GM18519 (cell line): ENCODE measurements around the gene TXNRD2.
"Not testable (repeated sequence)": the region's sequence is repeated elsewhere in the genome, so short reads cannot be mapped to it uniquely, and the experiment has no call there.

Experiments used
- ATAC-seq: cut with Tn5 transposase; IDR thresholded peaks from one replicate; pipeline ENCODE4 v1.9.1; 2021; ENCODE audit warnings: mild to moderate bottlenecking, moderate library complexity; ENCODE audit not compliant: unreplicated experiment, low FRiP score

Gene TXNRD2

DNA sequence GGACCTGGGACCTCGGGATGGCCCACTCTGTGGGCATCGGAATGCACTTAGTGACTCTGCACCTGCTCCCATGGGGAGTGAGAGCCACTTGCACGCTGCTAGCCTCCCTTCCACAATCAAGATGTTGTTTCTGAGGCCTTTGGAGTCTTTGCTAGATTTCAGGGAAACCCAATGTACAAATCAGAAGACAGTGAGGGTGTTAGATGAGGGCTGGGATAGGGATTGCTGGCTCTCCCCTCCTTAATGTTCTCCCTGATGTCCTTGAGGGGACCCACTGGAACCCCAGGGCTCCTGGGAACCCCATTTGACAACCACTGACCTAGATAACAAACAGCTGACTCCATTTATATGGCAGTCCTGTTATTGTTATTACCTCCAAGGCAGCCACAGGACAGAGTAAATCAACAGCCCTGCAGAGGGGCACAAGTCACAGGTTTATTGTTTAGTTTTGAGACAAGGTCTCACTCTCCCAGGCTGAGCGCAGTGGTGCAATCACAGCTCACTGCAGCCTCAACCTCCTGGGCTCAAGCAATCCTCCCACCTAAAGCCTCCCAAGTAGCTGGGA, 31.4 kb downstream of the TXNRD2 start:
- no peak for ATAC-seq

DNA sequence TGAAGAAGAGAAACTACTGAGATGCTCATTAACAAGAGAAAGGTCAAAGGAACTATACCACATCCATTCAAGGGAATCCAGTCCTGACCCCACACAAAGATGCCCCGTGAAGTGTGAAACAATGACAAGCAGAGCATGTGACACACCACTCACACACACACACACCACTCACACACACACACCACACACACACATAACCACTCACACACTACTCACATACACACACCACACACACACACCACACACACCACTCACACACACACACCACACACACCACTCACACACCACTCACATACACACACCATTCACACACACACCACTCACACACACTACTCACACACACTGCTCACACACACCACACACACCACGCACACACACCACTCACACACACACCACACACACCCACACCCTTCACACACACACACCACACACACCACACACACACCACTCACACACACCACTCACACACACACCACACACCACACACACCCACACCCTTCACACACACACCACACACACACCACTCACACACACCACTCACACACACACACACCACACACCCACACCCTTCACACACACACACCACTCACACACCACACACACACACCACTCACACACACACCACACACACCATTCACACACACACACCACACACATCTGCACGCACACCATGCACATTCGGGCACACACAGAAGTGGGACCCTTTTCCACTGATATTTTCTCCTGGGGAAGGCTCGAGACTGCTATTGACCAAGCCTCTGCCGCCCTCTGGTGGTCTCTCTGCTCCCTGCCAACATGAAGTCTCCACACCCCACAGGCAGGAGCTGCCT, 32.1 kb downstream of the TXNRD2 start:
- ATAC-seq: no peak

- ATAC-seq: not testable (repeated sequence)
These were observed 33.7 kb downstream of the TXNRD2 start for GRCh38 chr22:19907902-19908301.

DNA sequence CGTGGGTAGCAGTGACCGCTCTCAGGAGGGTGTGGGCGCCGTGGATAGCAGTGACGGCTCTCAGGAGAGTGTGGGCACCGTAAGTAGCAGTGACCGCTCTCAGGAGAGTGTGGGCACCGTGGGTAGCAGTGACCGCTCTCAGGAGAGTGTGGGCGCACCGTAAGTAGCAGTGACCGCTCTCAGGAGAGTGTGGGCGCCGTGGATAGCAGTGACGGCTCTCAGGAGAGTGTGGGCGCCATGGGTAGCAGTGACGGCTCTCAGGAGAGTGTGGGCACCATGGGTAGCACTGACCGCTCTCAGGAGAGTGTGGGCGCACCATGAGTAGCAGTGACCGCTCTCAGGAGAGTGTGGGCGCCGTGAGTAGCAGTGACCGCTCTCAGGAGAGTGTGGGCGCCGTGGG, 34.8 kb downstream of the TXNRD2 start:
- not testable (repeated sequence) for ATAC-seq

DNA sequence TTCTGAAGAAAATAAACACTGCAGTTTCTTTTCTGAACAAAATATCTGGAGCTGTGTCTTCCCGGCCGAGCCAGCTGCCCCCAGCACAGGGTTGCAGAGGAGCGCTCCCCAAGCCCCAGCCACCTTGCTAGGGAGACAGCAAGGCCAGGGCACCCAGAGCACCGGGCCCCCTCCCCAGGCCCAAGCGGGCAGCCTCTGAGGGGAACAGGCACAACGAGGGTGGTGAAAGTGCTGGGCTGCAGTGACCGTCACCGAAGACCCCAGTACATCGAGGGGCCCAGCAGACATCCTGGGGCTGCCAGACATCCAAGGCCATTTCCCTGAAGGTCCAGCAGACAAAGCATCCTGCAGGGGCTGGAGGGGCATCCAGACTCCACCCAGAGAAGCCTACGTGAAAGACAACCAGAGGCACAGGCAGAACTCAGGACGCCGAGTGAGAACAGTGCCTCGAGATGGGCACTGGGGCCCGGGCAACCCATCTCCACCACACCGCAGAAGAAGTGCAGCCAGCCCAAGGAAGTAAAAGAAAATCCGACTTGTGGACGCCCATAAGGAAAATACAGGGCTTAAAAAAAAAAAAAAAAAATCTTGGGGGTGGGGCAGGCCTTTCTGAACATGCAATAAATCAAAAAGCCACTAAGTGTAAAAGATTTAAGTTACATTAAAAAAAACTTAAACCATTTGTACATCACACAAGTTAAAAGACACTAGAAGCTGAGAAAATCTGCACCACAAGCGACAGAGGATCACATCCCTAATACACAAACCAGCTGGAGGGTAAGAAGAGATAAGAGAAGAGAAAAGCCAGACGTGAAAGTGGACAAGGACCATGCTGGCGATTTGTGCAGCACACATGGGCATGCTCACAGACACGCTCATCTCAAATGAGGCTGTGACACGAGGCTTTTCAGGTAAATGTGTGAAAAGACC, 36.0 kb downstream of the TXNRD2 start:
- ATAC-seq: no peak

DNA sequence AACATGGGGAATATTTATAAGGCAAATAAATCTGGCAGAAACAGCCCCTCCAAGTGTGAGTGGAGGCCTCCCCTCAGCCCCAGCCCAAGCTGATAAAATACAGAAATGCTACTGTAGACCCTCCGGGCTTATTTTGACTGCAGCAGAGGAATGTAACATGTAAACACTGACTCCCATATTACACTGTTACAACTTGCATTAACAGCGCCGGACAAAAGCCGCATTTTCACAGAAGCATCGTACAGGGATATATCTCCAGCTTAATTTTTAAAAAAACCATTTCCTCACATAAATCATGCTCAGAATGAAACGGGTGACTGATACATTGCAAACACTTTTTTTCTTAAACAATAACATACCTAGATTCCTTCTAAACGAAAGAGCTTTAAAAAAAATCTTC, 36.7 kb downstream of the TXNRD2 start:
- no peak for ATAC-seq

- no peak for ATAC-seq
These were observed 37.3 kb downstream of the TXNRD2 start for GRCh38 chr22:19904174-19904856.

DNA sequence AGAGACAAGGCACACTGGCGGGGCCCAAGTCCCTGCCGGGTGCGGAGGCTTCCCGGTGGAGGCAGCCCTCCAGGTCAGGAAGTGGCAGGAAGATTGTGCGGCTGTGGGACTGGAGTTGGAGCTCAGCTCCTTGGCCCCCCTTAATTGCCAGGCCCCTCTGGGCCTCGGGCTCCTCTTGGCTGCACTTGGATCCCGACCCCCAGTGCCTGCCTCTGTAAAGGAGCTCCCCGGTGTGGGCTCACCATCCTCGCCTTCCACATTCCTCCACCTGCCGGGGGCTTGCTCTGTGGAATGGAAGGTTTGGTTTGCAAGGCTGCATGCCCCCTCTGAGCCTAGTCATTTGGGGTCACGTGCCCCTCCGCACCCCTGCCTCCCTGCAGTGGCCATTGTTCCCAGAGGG, 38.1 kb downstream of the TXNRD2 start:
- ATAC-seq: no peak

DNA sequence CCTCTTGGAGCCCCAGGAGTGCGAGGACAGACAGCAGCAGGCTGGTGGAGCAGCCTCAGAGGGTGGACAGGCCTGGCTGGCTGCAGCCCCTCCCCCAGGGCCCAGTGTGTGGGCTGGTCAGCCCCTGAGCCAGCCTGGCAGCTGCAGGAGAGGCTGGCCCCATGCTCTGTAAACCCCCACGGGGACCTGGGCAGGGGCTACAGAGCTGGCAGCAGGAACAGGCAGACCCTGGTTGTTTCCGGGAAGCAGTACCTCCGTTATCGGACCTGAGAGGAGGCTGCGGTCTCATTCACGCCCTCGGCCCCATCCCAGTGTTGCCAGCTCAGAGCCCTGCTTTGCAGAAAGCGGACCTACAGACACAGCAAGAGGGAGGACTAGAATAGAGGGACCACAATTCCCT, 38.6 kb downstream of the TXNRD2 start:
- no peak for ATAC-seq

GRCh38 chr22:19902245-19902715, 39.3 kb downstream of the TXNRD2 start:
- no peak for ATAC-seq

- no peak for ATAC-seq
These were observed 39.9 kb downstream of the TXNRD2 start for GRCh38 chr22:19901577-19902244.

GRCh38 chr22:19900707-19901436, 40.7 kb downstream of the TXNRD2 start:
- ATAC-seq: no peak

GRCh38 chr22:19898831-19899567, 42.6 kb downstream of the TXNRD2 start:
- no peak for ATAC-seq

- ATAC-seq: no peak
These were observed 43.5 kb downstream of the TXNRD2 start for GRCh38 chr22:19898145-19898544.

- ATAC-seq: no peak
These were observed 43.9 kb downstream of the TXNRD2 start for GRCh38 chr22:19897726-19898125.

DNA sequence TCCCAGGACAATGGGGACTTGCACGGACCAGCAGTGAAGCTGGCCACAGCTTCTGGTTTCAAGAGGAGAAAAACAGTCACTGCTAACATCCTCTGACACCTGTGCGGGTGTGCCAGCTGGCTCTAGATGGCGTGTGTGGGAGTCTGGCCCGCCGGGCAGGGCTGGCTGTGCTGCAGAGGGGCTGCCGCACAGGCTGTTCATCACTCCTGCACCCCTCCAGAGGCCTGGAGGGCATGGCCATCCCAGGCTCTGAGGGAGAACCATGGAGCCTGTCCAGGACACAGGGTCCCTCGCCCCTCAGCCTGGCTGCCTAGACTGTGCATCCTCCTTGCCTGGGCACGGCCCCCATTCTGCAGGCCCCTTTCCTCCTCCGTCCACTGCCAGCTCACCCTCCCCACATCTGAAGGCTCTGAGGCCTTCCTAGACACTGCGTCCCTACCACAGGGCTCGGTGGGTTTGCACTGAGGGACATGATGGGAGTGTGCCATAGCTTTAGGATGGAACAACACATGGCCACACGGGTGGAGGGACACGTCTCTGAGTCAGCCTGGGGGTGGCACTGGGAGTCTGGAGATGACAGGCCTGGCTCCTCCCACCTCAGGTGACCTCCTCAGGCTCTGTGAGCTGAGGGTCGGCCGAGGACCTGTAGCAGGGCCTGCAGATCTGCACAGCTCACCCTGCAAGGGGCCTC, 44.8 kb downstream of the TXNRD2 start:
- ATAC-seq: no peak

GRCh38 chr22:19895160-19895849, 46.3 kb downstream of the TXNRD2 start:
- no peak for ATAC-seq
